Adrenal gland (tissue), 5 donors: ENCODE measurements around the gene TMEM161A.

Experiments used
- POLR2A ChIP-seq, 2 donors: fragments of 450-650 bp; IDR thresholded peaks; one replicate each; pipeline ENCODE4 v1.6.1; 2017; ENCODE audit warnings: antibody characterized with exemption in 2 of 2, mild to moderate bottlenecking in 2 of 2, moderate library complexity in 1 of 2
- TF ChIP-seq, protein P1 (sequence below), 6 experiments: fragments of 450-650 bp in 4 of 6; fragments of 200-600 bp in 2 of 6; sonication (generic) in 1 of 6; IDR thresholded peaks; 1 replicate in 5 of 6; 2 replicates in 1 of 6; pipeline versions ENCODE4 v1.5.1 to v1.8.0; 2016 to 2021; ENCODE audit warnings: antibody characterized with exemption in 6 of 6, mild to moderate bottlenecking in 2 of 6, moderate library complexity in 1 of 6
- donor health status: DM: no; HTN: no; CAD: no.

DNA sequence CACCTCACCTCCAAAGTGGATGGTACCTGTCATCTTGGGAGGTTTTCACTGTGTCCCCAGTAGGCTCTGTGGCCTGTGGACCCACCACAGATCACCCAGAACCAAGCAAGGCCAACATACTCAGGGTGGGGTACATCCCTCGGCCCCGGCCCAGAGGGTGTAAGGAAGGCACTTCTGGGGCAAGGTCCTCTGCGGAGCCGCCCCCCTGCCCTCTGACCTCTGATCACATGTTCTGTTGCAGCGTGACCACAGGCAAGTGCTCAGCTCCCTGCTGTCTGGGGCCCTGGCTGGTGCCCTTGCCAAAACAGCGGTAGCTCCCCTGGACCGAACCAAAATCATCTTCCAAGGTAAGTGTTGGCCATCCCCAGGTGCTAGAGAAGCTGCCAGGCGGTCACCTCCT lies 36.7 kb downstream of the TMEM161A start:
- TF ChIP-seq POLR2A (IDR thresholded peaks at IDR 0.05), result no peak
- TF ChIP-seq, protein P1, sequence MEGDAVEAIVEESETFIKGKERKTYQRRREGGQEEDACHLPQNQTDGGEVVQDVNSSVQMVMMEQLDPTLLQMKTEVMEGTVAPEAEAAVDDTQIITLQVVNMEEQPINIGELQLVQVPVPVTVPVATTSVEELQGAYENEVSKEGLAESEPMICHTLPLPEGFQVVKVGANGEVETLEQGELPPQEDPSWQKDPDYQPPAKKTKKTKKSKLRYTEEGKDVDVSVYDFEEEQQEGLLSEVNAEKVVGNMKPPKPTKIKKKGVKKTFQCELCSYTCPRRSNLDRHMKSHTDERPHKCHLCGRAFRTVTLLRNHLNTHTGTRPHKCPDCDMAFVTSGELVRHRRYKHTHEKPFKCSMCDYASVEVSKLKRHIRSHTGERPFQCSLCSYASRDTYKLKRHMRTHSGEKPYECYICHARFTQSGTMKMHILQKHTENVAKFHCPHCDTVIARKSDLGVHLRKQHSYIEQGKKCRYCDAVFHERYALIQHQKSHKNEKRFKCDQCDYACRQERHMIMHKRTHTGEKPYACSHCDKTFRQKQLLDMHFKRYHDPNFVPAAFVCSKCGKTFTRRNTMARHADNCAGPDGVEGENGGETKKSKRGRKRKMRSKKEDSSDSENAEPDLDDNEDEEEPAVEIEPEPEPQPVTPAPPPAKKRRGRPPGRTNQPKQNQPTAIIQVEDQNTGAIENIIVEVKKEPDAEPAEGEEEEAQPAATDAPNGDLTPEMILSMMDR (IDR thresholded peaks at IDR 0.05), result no peak
